Raji (cell line): Measurements from ENCODE around the gene CHAF1A.

Experiments
- POLR2A ChIP-seq: IDR thresholded peaks from 2 replicates; pipeline ENCODE4 v1.6.1; 2011; ENCODE audit warnings: low read depth, low read length, control low read depth; ENCODE audit not compliant: insufficient read depth

The CHAF1A gene

DNA sequence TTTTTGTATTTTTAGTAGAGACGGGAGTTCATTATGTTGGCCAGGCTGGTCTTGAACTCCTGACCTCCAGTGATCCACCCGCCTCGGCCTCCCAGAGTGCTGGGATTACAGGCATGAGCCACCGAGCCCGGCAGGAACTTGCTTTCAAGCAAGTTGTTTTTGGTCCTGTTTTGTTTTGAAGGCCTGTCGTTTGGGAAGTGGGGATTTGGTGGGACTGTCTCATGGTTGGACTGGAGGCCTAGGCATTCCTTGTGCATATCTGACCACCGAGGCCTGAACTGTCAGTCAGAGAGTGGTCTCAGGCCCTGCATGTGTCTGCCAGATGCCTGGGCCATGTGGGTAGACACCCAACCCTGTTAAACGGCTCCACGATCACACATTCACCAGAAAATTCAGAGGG is 28.9 kb downstream of the CHAF1A start:
- TF ChIP-seq POLR2A, result no peak

DNA sequence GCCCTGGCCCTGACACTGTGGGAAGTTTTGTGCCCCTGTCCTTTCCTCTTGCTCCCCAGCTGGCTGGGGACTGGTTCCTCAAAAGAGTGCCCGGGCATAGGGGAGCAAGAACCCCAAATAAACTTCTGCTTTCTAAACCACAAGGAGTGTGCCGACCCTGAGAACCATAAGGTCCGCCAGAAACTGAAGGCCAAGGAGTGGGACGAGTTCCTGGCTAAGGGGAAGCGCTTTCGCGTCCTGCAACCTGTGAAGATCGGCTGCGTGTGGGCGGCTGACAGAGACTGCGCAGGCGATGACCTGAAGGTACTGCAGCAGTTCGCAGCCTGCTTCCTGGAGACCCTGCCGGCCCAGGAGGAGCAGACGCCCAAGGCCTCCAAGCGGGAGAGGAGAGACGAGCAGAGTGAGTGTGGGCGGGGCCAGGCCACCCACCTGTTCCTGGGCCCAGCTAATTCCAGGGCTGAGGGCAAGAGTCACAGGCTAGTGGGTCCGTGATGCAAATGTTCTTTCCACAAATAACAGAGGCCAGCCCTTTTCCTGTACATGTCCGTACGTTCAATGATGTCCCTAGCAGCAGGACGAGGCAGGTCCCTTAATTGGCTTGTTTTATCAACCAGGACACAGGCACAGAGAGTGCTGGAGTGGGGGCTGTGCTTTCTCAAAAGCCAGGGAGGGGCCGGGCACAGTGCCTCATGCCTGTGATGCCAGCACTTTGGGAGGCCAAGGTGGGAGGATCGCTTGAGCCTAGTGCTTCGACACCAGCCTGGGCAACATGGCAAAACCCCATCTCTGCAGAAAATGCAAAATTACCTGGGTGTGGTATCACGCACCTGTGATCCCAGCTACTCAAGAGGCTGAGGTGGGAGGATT is 29.6 kb downstream of the CHAF1A start:
- no peak for TF ChIP-seq POLR2A

DNA sequence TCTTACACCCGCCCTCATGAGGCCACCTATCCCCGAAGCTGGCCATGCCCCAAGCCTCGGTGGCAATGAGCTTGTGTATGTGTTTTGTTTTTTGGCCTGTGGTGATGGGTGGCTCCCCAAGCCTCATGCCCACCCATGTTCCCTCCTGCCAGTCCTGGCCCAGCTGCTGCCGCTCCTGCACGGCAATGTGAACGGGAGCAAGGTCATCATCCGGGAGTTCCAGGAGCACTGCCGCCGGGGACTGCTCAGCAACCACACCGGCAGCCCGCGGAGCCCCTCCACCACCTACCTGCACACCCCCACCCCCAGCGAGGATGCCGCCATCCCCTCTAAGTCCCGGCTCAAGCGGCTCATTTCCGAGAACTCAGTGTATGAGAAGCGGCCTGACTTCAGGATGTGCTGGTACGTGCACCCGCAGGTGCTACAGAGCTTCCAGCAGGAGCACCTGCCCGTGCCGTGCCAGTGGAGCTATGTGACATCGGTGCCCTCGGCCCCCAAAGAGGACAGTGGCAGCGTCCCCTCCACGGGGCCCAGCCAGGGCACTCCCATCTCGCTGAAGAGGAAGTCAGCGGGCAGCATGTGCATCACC is 30.6 kb downstream of the CHAF1A start:
- TF ChIP-seq POLR2A, result no peak

DNA sequence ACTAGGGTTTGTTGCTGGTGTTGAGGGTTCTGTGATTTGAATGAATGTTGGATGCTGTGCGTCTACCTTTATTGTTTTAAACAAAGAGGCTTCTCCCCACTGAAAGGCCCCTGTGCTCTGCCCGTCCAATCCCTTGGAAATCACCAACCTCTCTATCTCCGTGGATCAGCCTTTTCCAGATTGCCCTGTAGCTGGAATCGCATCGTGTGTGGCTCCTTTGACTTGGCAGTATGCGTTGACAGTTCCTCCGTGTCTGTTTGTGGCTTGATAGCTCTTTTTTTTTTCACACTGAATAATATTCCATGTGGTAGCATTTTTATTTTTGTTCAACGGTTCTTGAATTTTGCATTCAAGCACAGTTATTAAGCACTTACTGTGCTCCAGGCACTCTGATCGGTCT is 32.0 kb downstream of the CHAF1A start:
- TF ChIP-seq POLR2A, result no peak

DNA sequence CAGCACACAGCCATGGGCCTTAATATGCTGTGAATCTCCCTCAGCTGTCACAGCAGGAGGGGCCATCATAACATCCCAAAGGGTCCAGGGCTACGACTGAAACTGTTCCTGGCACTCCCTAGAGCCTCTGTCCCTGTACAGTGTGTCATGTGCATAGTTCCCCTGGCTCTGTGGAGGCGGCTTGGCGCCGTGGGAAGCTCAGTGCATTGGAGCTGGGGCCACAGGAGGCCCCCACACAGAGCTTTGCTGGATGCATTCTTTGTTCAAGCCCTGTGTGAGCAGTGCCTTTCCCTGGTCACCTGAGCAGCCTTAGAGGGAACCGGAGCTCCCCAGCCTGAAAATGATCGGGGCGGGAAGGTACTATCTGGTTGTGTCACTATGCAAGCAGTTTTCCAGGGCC is 33.8 kb downstream of the CHAF1A start:
- no peak for TF ChIP-seq POLR2A

DNA sequence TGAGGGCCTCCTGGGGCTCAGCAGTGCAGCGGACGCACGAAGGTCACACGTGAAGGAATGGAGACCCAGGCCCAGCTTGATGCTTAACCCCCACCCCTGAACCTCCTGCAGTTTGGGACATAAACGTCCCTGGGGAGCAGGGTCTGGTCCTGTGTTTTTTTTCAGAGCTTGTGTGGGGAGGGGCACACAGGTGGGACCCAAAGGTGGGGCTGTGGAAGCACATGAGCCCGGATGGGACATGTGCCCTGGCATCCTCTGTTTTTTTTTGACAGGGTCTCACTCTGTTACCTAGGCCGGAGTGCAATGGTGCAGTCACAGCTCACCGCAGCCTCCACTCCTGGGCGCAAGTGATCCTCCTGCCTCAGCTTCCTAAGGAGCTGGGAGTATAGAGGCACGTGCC is 34.7 kb downstream of the CHAF1A start:
- no peak for TF ChIP-seq POLR2A

DNA sequence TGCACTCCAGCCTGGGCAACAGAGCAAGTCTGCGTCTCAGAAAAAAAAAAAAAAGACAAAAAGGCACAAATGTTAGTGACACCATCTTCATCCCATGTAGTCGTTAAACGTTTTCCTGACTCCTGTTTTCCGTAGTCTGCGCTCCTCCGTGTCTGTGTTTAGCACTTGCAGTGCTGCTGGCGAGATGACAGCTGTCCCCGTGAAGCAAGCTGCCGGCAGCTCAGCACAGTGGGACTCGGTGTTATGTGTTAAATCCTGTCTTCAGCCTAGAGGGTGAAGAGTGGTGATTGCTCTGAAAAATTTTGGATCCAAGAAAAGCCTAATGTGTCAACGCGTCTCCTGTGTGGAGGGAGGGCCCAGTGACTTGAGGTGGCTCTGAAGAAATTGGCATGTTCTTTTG is 36.8 kb downstream of the CHAF1A start:
- no peak for TF ChIP-seq POLR2A

DNA sequence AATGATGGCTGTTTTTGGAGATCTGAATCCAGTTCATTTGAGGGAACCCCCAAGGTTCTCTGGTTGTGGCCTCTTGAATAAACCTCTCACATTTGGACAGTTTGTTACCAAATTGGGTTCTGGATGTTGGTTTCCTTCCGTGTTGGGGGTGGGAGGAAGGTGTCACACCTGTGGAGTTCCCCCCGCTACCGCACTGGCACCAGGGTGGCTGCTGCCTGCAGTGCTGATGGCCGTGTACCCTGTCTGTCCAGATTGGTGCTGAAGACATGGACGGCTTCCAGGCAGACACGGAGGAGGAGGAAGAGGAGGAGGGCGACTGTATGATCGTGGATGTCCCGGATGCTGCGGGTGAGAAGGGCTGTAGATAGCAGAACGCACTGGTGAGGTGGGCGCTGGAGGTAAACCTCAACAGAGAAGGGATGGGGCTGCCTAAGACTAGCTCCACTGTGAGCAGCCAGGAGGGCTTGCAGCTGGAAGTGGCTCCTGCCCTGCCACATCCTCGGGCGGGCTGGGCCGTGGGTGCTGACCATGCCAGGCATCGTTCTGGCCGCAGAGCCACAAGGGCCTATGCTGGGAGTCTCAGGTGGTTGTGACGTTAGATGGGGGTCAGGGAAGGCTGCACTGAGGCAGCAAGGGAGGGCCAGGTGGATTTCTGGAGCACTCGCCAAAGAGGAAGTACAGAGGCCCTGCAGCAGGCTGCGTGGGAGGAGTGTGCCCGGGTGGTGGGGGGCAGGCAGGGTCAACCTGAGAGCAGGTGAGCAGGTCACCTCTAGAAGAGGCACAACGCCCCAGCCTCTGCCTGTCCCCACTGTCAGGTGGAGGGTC is 39.8 kb downstream of the CHAF1A start:
- TF ChIP-seq POLR2A, result no peak

DNA sequence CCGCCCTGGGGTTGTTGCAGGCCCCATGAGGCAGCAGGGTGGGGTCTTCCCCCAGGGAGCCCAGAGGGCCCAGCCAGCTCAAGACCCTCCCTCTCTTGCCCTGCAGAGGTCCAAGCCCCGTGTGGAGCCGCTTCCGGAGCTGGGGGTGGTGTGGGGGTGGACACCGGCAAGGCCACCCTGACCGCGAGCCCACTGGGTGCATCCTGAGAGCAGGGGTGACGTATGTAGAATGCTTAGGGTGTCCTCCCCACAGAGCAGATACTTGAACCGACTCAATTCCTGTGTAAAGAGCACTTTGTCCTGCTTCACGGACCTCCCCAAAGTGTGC is 40.3 kb downstream of the CHAF1A start:
- no peak for TF ChIP-seq POLR2A

DNA sequence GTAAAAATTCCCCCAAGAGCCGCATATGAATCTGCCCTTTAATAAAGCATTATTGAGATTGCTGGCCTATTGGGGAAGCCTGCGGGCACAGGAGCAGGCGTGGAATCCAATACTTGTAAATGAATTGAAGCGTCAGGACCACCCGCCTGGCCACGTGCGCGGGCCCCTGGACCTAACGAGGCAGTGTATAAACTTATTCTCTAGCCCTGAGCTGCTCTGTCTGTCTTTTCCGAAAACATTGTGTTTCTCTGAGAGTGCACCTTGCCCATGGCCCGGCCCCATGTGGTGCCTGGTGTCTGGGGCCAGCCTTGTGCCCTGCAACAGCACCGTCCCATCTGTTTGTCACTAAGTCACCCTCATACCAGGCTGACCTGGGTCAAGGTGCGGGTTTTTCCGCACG is 40.7 kb downstream of the CHAF1A start:
- TF ChIP-seq POLR2A, result no peak

DNA sequence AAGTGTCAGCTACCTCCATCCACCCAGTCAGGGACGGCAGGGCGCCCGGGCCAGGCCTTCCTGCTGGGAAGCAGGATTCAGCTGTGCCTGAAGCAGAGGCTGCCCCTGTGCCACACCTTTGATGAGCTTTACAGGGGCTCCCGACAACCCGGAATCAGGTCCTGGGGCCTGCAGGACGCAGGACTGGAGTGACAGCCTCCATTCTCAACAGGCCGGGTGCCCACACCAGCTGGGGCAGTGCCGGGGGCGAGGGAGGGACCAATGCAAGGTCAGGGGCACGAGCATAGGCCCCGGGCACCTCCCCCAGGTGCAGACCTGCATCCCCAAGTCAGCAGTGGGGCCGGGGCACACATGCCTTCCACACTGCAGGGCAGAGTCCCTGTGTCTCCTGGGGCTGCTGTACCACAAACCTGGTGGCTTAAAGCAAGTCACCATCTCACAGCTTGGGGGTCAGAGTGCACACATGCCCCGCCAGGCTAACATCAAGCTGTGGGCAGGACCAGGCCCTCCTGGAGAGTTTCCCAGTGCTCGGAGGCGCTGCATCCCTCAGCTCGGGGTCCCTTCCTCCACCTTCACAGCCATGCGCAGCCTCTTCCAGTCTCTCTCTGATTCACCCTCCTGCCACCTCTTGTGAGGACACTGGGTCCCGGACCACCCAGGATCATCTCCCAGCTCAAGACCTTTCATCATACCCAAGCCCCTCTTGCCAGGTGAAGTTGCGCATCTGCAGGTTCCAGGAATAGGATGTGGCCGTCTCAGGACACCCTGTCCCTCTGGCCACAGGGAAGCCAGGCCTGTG is 41.7 kb downstream of the CHAF1A start:
- no peak for TF ChIP-seq POLR2A

DNA sequence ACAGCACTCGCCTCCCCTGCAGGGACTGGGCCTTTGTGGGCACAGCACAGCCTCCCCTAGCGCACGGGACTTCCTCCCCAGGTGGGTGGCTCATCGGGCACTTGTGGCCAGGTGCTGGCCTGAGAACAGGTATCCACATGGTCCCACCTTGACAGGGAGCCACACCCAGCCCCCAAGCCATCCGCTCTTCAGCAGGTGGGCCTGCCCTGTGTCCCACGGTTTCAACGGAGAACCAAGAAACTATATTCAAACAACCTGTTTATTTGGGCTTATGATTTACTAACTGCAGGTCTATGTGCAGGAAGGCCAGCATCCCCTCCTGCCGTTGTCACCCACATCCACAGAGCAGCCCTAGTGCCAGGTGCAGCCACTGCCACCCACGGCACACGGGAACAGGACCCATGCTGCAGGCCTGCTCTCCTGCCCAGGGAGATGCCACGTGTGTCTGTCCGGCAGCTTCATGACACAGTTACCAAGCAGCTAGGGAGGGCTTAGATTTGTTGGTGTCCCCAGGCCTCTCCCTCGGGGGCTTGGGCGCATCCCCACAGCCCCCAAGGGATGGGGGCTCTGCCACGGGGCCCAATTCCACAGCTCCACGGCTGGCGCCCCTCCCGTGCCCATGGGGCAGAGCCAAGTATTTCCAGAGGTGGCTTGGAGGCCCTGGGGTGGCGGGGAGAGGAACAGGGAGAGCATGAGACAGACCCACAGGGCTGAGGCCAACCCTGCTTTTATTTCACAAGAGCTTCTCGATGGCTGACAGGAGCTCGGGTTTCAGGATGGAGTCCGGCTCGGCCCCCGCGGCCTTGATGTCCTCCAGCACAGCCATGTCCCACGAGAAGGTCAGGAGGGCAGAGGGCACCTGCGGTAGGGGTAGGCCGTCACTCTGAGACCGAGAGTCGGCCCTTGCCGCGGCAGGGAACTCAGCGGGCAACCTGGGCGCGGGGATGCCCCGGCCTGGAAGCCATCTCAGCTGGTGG is 42.6 kb downstream of the CHAF1A start:
- TF ChIP-seq POLR2A, result no peak

DNA sequence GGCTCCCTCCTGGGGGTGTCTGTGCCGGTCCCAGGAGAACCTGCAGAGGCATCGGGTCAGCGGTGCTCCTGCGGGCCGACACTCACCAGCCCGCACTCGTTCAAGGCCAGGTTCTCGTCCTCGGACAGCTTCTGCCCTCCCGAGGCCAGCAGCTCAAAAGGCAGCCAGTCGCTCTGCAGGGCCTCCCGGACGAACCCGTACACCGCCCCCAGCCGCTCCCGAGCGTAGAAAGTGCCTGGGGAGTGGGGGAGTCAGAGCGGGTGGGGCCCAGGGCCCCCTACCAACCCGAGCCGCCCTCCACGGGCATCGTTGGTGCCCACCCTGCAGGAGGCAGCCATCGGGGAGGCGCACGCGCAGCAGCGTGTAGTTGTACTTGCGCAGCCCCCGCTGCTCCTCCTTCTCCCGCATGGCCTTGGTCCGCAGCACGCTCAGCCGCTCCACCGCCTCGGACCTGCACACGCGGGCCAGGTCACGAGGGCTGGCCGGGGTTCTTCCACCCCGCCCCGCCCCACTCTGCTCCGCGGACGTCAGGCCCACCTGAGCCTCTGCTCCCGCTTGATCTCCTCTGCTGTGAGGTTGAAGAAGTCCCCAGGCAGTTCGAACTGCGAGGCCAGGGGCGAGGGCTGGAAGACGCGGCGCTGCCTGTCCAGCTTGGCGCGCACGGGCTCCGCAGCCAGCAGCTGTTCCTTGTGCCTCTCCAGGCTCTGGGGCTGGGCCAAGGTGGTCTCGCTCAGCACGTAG is 43.7 kb downstream of the CHAF1A start:
- TF ChIP-seq POLR2A, result no peak
